AG04449 (cell line): ENCODE measurements around the gene BMP3.
"Not testable (repeated sequence)": the region's sequence is repeated elsewhere in the genome, so short reads cannot be mapped to it uniquely, and the experiment has no call there.

ENCODE experiments used
- CTCF ChIA-PET: fragments of 350-600 bp; formaldehyde crosslinking; extraction: SDS; loops from one replicate; lab custom pipeline; 2021; ENCODE audit warnings: antibody characterized with exemption; lab: Yijun Ruan, JAX
- POLR2A ChIA-PET: fragments of 400-600, 350-600 bp; formaldehyde crosslinking; extraction: SDS; loops from one replicate; lab custom pipeline; 2020; ENCODE audit warnings: antibody characterized with exemption, inconsistent platforms; lab: Yijun Ruan, JAX
- DNase-seq: peaks from one replicate; pipeline ENCODE4 v3.0.0-alpha.2; 2010; ENCODE audit warnings: low read depth, low spot score
- H3K4me3 ChIP-seq: 2 replicates; pipeline ENCODE4 v1.5.1; 2011; ENCODE audit warnings: low read depth, mild to moderate bottlenecking, control low read depth, low read length
- CTCF ChIP-seq: IDR thresholded peaks from one replicate; pipeline ENCODE4 v1.5.1; 2011; ENCODE audit warnings: mild to moderate bottlenecking, moderate library complexity, low read length, control low read depth, inconsistent platforms; ENCODE audit not compliant: insufficient read depth; ENCODE audit errors: missing control alignments

The BMP3 gene

GRCh38 chr4:81003597-81004111, 26.9 kb upstream of the BMP3 start:
- TF ChIP-seq CTCF = no peak
- DNase-seq = no peak
- CTCF ChIA-PET = interaction anchor here (1.0 kb wide), 1 partner anchor 638 kb away, joined by 3 read pairs; no protein-coding TSS in a partner anchor
- H3K4me3 ChIP-seq = no peak overlapping the region
- POLR2A ChIA-PET = no interaction called here

- no peak overlapping the region for H3K4me3 ChIP-seq
- no peak for DNase-seq
- ChIA-PET CTCF (interaction anchor here (1.2 kb wide), 1 partner anchor 17 kb away, joined by 4 read pairs; no protein-coding TSS in a partner anchor), POLR2A (no interaction called here)
- TF ChIP-seq CTCF = no peak
Observed at GRCh38 chr4:81007417-81007816, 23.1 kb upstream of the BMP3 start.

- POLR2A ChIA-PET, H3K4me3 ChIP-seq, DNase-seq: not testable (repeated sequence)
- CTCF ChIA-PET = interaction anchor here (1.0 kb wide), 1 partner anchor 650 kb away, joined by 3 read pairs; no protein-coding TSS in a partner anchor
Observed at GRCh38 chr4:81016566-81016965, 13.9 kb upstream of the BMP3 start.

GRCh38 chr4:81019006-81019405, 11.5 kb upstream of the BMP3 start:
- TF ChIP-seq CTCF = no peak
- ChIA-PET CTCF (no interaction called here), POLR2A (no interaction called here)
- no peak overlapping the region for H3K4me3 ChIP-seq
- DNase-seq = no peak

- DNase-seq = no peak
- ChIA-PET POLR2A (no interaction called here), CTCF (interaction anchor here (0.8 to 1.2 kb wide), 5 partner anchors 14 to 659 kb away, joined by 3 to 5 read pairs (median 3); no protein-coding TSS in a partner anchor)
- TF ChIP-seq CTCF = no peak
- no peak overlapping the region for H3K4me3 ChIP-seq
Observed at GRCh38 chr4:81021142-81021944, 9.2 kb upstream of the BMP3 start.

GRCh38 chr4:81021981-81022380, 8.5 kb upstream of the BMP3 start:
- CTCF ChIA-PET = interaction anchor here (0.8 to 1.0 kb wide), 2 partner anchors 18 to 35 kb away, joined by 3 read pairs; no protein-coding TSS in a partner anchor
- DNase-seq = no peak
- no peak overlapping the region for H3K4me3 ChIP-seq
- POLR2A ChIA-PET = no interaction called here
- no peak for TF ChIP-seq CTCF
